ENCODE measurements around the gene CATSPERZ. TPM values are rescaled to one million over a fixed set of nuclear protein-coding genes. Genes with fewer than 3 reads are reported as not detected.

CATSPERZ gene
- total RNA-seq, 1 donor from 2014 or later, result not detected

- no peak for TF ChIP-seq CTCF (IDR thresholded peaks at IDR 0.05)
- DNase-seq (no peak), ATAC-seq (no peak)
- intact Hi-C loops (cut with DNase I), result no loop called here
- peaks cover 14% of the 10 kb centered on the region for H3K4me1 ChIP-seq
- H3K9me3 ChIP-seq, result no peaks in the 10 kb centered on the region
- H3K27me3 ChIP-seq, result no peaks in the 10 kb centered on the region
- H3K4me3 ChIP-seq, result no peak overlapping the region
- H3K36me3 ChIP-seq, result no peaks in the 10 kb centered on the region
- no peak overlapping the region for H3K27ac ChIP-seq
Observed at GRCh38 chr11:64337538-64338249, 37.5 kb downstream of the CATSPERZ start.

- Histone ChIP-seq H3K4me3 (no peak overlapping the region), H3K27ac (no peak overlapping the region), H3K9me3 (no peaks in the 10 kb centered on the region), H3K4me1 (peaks cover 14% of the 10 kb centered on the region), H3K27me3 (no peaks in the 10 kb centered on the region), H3K36me3 (no peaks in the 10 kb centered on the region)
- no peak for TF ChIP-seq CTCF (IDR thresholded peaks at IDR 0.05)
- ATAC-seq (no peak), DNase-seq (no peak)
- intact Hi-C loops (cut with DNase I), result no loop called here
Observed at GRCh38 chr11:64338716-64339115, 38.6 kb downstream of the CATSPERZ start.

GRCh38 chr11:64339286-64339685 lies 39.1 kb downstream of the CATSPERZ start:
- no peaks in the 10 kb centered on the region for H3K9me3 ChIP-seq
- intact Hi-C loops (cut with DNase I), result no loop called here
- DNase-seq, result no peak
- H3K4me1 ChIP-seq, result peaks cover 14% of the 10 kb centered on the region
- H3K36me3 ChIP-seq, result no peaks in the 10 kb centered on the region
- H3K4me3 ChIP-seq, result no peak overlapping the region
- no peak for TF ChIP-seq CTCF (IDR thresholded peaks at IDR 0.05)
- peak overlapping the region; percentile 58 for H3K27ac ChIP-seq
- no peak for ATAC-seq
- no peaks in the 10 kb centered on the region for H3K27me3 ChIP-seq

GRCh38 chr11:64339754-64340408 lies 39.7 kb downstream of the CATSPERZ start, which contains the start of gene CCDC88B:
TSS of gene CCDC88B (plus strand) at chr11:64340204. CDS start at chr11:64340267, 63 bp downstream.
- peaks cover 14% of the 10 kb centered on the region for H3K4me1 ChIP-seq
- no peaks in the 10 kb centered on the region for H3K9me3 ChIP-seq
- peak; percentile 86 for DNase-seq
- peak within 1 kb of the TSS; percentile 39 for H3K4me3 ChIP-seq
- H3K27ac ChIP-seq, result peak within 1 kb of the TSS; percentile 58
- ATAC-seq, result peak; percentile 48
- H3K27me3 ChIP-seq, result no peaks in the 10 kb centered on the region
- no peaks in the 10 kb centered on the region for H3K36me3 ChIP-seq
- TF ChIP-seq CTCF (IDR thresholded peaks at IDR 0.05), result no peak
- intact Hi-C loops (cut with DNase I), result no loop called here

- H3K36me3 ChIP-seq, result no peaks in the 10 kb centered on the region
- peak overlapping the region; percentile 39 for H3K4me3 ChIP-seq
- intact Hi-C loops (cut with DNase I), result no loop called here
- peaks cover 14% of the 10 kb centered on the region for H3K4me1 ChIP-seq
- ATAC-seq (peak; percentile 24), DNase-seq (peak; percentile 86)
- no peaks in the 10 kb centered on the region for H3K9me3 ChIP-seq
- no peaks in the 10 kb centered on the region for H3K27me3 ChIP-seq
- peak overlapping the region; percentile 58 for H3K27ac ChIP-seq
- TF ChIP-seq CTCF (IDR thresholded peaks at IDR 0.05), result no peak
Observed at GRCh38 chr11:64340671-64341335, 40.6 kb downstream of the CATSPERZ start.
